Measurements from ENCODE around the gene IRS2. TPM values are rescaled to one million over a fixed set of nuclear protein-coding genes. Genes with fewer than 3 reads are reported as not detected.

The IRS2 gene
- polyA plus RNA-seq, 1 donor (not counting 4 experiments of a cell fraction or from before 2014, with no cell fraction given) = 2.3 TPM

DNA sequence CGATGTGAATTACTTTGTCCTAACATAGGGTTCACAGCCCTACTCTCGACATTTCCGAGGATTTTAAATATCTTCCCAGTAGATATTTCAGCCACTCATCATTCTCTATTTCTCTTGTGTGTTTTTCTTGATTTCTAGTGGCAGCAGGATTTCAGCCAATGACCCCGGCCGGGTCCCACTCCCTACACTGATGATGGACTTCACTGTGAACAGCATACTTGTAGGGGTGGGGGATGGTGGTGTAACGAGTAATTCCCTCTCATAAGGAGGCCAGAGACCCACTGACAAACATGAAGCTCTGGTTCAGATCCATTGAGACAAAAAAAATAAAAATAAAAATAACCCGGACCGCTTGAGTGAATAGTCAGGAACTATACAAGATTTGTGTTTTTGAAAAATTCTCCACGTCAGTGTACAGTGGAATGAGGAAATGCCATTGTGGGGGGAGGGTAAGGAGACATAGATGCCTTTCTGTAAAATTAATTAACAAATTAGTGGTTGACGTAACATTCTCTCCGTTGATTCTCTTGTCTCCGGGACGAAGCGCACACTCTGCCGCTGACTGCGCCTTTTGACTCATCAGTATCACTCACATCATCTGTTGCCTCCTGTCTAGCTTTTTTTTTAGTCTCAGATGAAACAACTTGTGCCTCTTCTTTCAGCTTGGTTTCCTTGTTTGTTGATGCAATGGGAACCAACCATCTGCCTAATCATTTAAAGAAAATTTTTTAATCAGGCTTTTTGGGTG is 48.8 kb upstream of the IRS2 start:
- Histone ChIP-seq H3K9me1 (ENCODE audit: control insufficient read depth, extremely low read depth, insufficient read depth, low read length) (no peaks in the 10 kb centered on the region), H3K27me3 (ENCODE audit: control insufficient read depth, extremely low read depth, insufficient read depth, low read length) (peaks cover 5% of the 10 kb centered on the region), H3K79me2 (ENCODE audit: control insufficient read depth, insufficient read depth, low read length) (no peaks in the 10 kb centered on the region), H3K27ac (ENCODE audit: control insufficient read depth, insufficient read depth, low read length) (no peak overlapping the region), H3K36me3 (ENCODE audit: control insufficient read depth in 2 of 2, extremely low read depth in 1 of 2, insufficient read depth in 2 of 2, low read length in 2 of 2) (no peaks in the 10 kb centered on the region), H3K4me3 (ENCODE audit: control insufficient read depth in 2 of 3, extremely low read depth in 1 of 3, insufficient read depth in 2 of 3, low read depth in 1 of 3, low read length in 3 of 3) (no peak overlapping the region), H4K20me1 (ENCODE audit: control insufficient read depth, extremely low read depth, insufficient read depth, low read length) (no peaks in the 10 kb centered on the region), H2AFZ (ENCODE audit: control insufficient read depth, low read length) (no peak overlapping the region), H3K4me2 (ENCODE audit: control insufficient read depth, extremely low read depth, insufficient read depth, low read depth, low read length) (no peak overlapping the region), H3K9me3 (ENCODE audit: control insufficient read depth, low read depth, low read length) (no peaks in the 10 kb centered on the region), H3K9ac (ENCODE audit: control insufficient read depth, extremely low read depth, insufficient read depth, low read length) (no peak overlapping the region), H3K4me1 (ENCODE audit: control insufficient read depth, extremely low read depth, insufficient read depth, low read length) (peaks cover 2% of the 10 kb centered on the region)
- TF ChIP-seq EZH2 (IDR thresholded peaks at IDR 0.05; ENCODE audit: low read length) = no peak
- TF ChIP-seq, protein P1, sequence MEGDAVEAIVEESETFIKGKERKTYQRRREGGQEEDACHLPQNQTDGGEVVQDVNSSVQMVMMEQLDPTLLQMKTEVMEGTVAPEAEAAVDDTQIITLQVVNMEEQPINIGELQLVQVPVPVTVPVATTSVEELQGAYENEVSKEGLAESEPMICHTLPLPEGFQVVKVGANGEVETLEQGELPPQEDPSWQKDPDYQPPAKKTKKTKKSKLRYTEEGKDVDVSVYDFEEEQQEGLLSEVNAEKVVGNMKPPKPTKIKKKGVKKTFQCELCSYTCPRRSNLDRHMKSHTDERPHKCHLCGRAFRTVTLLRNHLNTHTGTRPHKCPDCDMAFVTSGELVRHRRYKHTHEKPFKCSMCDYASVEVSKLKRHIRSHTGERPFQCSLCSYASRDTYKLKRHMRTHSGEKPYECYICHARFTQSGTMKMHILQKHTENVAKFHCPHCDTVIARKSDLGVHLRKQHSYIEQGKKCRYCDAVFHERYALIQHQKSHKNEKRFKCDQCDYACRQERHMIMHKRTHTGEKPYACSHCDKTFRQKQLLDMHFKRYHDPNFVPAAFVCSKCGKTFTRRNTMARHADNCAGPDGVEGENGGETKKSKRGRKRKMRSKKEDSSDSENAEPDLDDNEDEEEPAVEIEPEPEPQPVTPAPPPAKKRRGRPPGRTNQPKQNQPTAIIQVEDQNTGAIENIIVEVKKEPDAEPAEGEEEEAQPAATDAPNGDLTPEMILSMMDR (optimal IDR thresholded peaks at IDR 0.05 in 1 of 3, IDR thresholded peaks at IDR 0.05 in 1 of 3, conservative IDR thresholded peaks at IDR 0.05 in 1 of 3; ENCODE audit: extremely low read depth in 1 of 3, insufficient read depth in 2 of 3, low read length in 3 of 3) = no peak
- no peak for DNase-seq (ENCODE audit: low read depth, low spot score)
- no peak for FAIRE-seq
- dilution Hi-C loops (cut with MboI; ENCODE audit: extremely low pct_ligation_motif_present, low sequenced_read_pairs) = no loop called here

DNA sequence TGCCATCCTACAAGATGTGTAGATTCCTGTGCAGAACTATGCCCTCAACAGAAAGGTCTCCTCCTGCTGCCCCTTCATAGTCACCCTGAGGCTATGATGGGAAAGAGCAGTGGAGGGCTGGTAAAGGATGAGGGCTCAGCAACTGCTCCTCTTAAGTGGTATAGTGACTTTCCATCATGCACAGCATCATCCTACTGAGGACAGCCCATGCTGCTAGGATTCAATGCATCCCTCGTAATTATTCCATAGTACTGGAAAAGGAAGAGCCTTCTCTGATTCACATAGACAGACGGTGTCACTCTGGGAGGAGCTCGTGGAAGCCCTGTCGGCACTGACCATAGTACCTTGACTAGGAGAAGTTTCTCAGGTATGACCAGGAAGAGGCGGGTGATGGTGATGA is 47.6 kb upstream of the IRS2 start:
- dilution Hi-C loops (cut with MboI; ENCODE audit: extremely low pct_ligation_motif_present, low sequenced_read_pairs) = no loop called here
- no peaks in the 10 kb centered on the region for H3K4me1 ChIP-seq (ENCODE audit: control insufficient read depth, extremely low read depth, insufficient read depth, low read length)
- peaks cover 5% of the 10 kb centered on the region for H3K27me3 ChIP-seq (ENCODE audit: control insufficient read depth, extremely low read depth, insufficient read depth, low read length)
- H4K20me1 ChIP-seq (ENCODE audit: control insufficient read depth, extremely low read depth, insufficient read depth, low read length) = no peaks in the 10 kb centered on the region
- TF ChIP-seq, protein P1 (optimal IDR thresholded peaks at IDR 0.05 in 1 of 3, IDR thresholded peaks at IDR 0.05 in 1 of 3, conservative IDR thresholded peaks at IDR 0.05 in 1 of 3; ENCODE audit: extremely low read depth in 1 of 3, insufficient read depth in 2 of 3, low read length in 3 of 3) = no peak
- no peak for TF ChIP-seq EZH2 (IDR thresholded peaks at IDR 0.05; ENCODE audit: low read length)
- H3K9ac ChIP-seq (ENCODE audit: control insufficient read depth, extremely low read depth, insufficient read depth, low read length) = no peak overlapping the region
- no peak overlapping the region for H3K27ac ChIP-seq (ENCODE audit: control insufficient read depth, insufficient read depth, low read length)
- H3K9me1 ChIP-seq (ENCODE audit: control insufficient read depth, extremely low read depth, insufficient read depth, low read length) = no peaks in the 10 kb centered on the region
- H3K36me3 ChIP-seq (ENCODE audit: control insufficient read depth in 2 of 2, extremely low read depth in 1 of 2, insufficient read depth in 2 of 2, low read length in 2 of 2) = no peaks in the 10 kb centered on the region
- FAIRE-seq (no peak), DNase-seq (ENCODE audit: low read depth, low spot score) (no peak)
- no peak overlapping the region for H2AFZ ChIP-seq (ENCODE audit: control insufficient read depth, low read length)
- no peaks in the 10 kb centered on the region for H3K9me3 ChIP-seq (ENCODE audit: control insufficient read depth, low read depth, low read length)
- H3K79me2 ChIP-seq (ENCODE audit: control insufficient read depth, insufficient read depth, low read length) = no peaks in the 10 kb centered on the region
- H3K4me3 ChIP-seq (ENCODE audit: control insufficient read depth in 2 of 3, extremely low read depth in 1 of 3, insufficient read depth in 2 of 3, low read depth in 1 of 3, low read length in 3 of 3) = no peak overlapping the region
- no peak overlapping the region for H3K4me2 ChIP-seq (ENCODE audit: control insufficient read depth, extremely low read depth, insufficient read depth, low read depth, low read length)
